Loucy (cell line): ENCODE measurements around the gene SIK3.

Source experiments
- H2AFZ ChIP-seq: fragments of 200-600 bp; sonication (generic); 2 replicates; pipeline ENCODE4 v1.6.0; 2016; ENCODE audit warnings: antibody characterized with exemption, mild to moderate bottlenecking, low read length, moderate library complexity
- H3F3A ChIP-seq: fragments of 200-600 bp; 2 replicates; pipeline ENCODE4 v1.6.0; 2016; ENCODE audit warnings: antibody characterized with exemption, low read depth, mild to moderate bottlenecking
- H3K27me3 ChIP-seq: fragments of 200-600 bp; sonication (generic); 2 replicates; pipeline ENCODE4 v1.6.1; 2014; ENCODE audit warnings: low read length, mild to moderate bottlenecking; ENCODE audit not compliant: insufficient read depth, poor library complexity, severe bottlenecking
- H3K36me3 ChIP-seq: fragments of 200-600 bp; sonication (generic); 2 replicates; pipeline ENCODE4 v1.6.1; 2016; ENCODE audit warnings: low read length; ENCODE audit not compliant: insufficient read depth
- H3K4me1 ChIP-seq: fragments of 200-600 bp; sonication (generic); 2 replicates; pipeline ENCODE4 v1.5.1; 2014; ENCODE audit warnings: low read length, mild to moderate bottlenecking; ENCODE audit not compliant: insufficient read depth, poor library complexity, severe bottlenecking
- H3K4me2 ChIP-seq: fragments of 200-600 bp; sonication (generic); 2 replicates; pipeline ENCODE4 v1.6.0; 2014; ENCODE audit warnings: antibody characterized with exemption, low read length, low read depth, mild to moderate bottlenecking; ENCODE audit not compliant: poor library complexity, severe bottlenecking
- H3K4me3 ChIP-seq: fragments of 200-600 bp; sonication (generic); 2 replicates; pipeline ENCODE4 v1.5.1; 2014; ENCODE audit warnings: low read length, mild to moderate bottlenecking, mixed read lengths; ENCODE audit not compliant: poor library complexity, severe bottlenecking
- H3K79me2 ChIP-seq: fragments of 200-600 bp; sonication (generic); 2 replicates; pipeline ENCODE4 v1.6.1; 2014; ENCODE audit warnings: low read length; ENCODE audit not compliant: insufficient read depth
- H3K9ac ChIP-seq: fragments of 200-600 bp; sonication (generic); 2 replicates; pipeline ENCODE4 v1.6.0; 2014; ENCODE audit warnings: mild to moderate bottlenecking, low read depth, low read length, moderate library complexity; ENCODE audit not compliant: poor library complexity, severe bottlenecking
- H3K9me2 ChIP-seq: fragments of 200-600 bp; sonication (generic); replicated peaks from 2 replicates; pipeline ENCODE4 v1.6.1; 2016; ENCODE audit warnings: low read depth, low read length, mixed read lengths
- H3K9me3 ChIP-seq: fragments of 200-600 bp; sonication (generic); 2 replicates; pipeline ENCODE4 v1.6.1; 2014; ENCODE audit warnings: mild to moderate bottlenecking, antibody characterized with exemption, low read length, low read depth; ENCODE audit not compliant: insufficient read depth
- H4K20me1 ChIP-seq: fragments of 200-600 bp; sonication (generic); 2 replicates; pipeline ENCODE4 v1.6.0; 2014; ENCODE audit warnings: antibody characterized with exemption, low read length, mild to moderate bottlenecking; ENCODE audit not compliant: insufficient read depth, poor library complexity, severe bottlenecking
- EZH2phosphoT487 ChIP-seq: fragments of 200-600 bp; IDR thresholded peaks from 2 replicates; pipeline ENCODE4 v1.6.1; 2018; ENCODE audit warnings: antibody characterized with exemption, mild to moderate bottlenecking, moderate library complexity, borderline replicate concordance
- TF ChIP-seq, protein P1 (sequence below): fragments of 200-600 bp; sonication (generic); conservative IDR thresholded peaks from 2 replicates; pipeline ENCODE4 v1.5.1; 2014; ENCODE audit warnings: mild to moderate bottlenecking, antibody characterized with exemption, low read length

Gene SIK3

DNA sequence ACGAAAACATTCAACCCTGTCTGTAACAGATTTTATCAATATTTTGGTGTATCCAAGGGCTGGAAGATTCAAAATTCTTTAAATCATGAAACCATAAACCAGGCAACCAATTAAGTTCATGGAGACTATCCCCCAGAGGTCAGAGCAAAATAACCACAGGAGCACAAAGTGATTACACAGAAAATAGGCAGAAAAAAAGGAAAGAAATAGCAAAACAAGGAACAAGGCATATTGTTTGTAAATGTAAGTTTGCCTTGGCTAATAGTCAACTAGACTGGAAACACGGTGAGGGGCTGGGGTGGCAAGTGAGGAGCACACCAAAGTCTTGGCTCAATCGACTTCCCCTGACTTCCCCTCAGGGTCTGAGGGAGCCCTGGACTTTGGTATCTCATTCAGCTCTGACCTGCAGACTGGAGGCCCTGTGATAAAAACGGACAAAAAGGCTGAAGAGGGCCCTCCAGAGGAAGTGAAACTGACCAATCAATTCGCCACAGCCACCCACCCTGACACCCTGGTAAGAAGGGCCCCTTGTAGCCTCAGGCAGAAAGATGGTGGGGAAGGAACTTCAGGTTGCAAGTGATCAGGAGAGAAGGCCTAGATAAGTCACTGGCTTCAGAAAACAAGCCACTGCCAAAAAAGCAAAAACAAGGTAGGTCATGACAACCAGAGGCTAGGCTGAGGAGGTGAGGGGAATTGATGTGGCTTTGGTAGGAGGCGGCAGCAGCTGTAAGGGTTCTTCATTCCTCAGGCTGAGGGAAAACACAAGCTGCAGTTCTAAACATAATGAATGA lies 1.8 kb downstream of the SIK3 start:
- Histone ChIP-seq H4K20me1 (peaks cover 36% of the 10 kb centered on the region), H3K9ac (peak overlapping the region; percentile 89)

DNA sequence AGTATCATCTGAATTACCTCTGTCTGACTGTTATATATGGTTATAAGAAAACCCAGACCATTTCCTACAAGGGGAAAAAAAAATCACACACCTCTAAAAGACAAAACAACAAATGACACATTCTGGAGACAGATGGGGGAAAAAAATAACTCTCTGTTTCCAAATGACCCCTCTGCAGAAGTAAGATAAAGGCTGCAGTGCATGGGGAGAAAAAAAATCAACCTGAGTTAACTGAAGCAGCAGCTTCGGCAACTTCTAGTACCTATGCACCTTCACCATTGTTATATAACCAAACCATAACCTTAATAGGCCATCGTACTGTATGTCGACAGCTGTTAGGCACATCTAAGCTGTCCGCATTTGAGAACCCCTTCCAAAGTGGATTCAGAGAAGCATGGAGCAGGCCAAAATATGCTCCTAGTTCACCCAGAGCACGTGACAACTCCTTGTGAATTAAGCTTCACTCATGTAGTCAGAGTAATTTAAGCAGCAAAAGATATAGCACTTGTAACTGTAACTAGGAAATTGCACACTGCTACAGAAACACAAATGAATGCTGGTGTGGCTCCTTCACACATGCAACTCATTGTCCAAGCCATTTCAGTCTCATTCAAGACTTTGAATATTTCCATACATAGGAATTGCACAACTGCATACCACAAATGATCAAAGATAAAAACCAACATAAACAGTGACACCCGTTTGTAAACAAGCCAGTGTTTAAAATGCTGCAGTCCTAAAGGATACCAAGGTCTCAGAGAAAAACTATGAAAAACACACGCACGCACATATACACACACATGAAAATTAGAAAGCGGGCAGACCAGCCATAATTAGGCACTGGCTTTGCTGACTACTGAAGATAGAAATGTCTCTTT lies 2.7 kb downstream of the SIK3 start:
- peak overlapping the region; percentile 89 for H3K9ac ChIP-seq
- H4K20me1 ChIP-seq = peaks cover 36% of the 10 kb centered on the region
- no peaks in the 10 kb centered on the region for H3K9me3 ChIP-seq
- H3K4me1 ChIP-seq = peaks cover 49% of the 10 kb centered on the region
- H3K9me2 ChIP-seq = no peaks in the 10 kb centered on the region
- TF ChIP-seq EZH2phosphoT487 = no peak
- TF ChIP-seq, protein P1, sequence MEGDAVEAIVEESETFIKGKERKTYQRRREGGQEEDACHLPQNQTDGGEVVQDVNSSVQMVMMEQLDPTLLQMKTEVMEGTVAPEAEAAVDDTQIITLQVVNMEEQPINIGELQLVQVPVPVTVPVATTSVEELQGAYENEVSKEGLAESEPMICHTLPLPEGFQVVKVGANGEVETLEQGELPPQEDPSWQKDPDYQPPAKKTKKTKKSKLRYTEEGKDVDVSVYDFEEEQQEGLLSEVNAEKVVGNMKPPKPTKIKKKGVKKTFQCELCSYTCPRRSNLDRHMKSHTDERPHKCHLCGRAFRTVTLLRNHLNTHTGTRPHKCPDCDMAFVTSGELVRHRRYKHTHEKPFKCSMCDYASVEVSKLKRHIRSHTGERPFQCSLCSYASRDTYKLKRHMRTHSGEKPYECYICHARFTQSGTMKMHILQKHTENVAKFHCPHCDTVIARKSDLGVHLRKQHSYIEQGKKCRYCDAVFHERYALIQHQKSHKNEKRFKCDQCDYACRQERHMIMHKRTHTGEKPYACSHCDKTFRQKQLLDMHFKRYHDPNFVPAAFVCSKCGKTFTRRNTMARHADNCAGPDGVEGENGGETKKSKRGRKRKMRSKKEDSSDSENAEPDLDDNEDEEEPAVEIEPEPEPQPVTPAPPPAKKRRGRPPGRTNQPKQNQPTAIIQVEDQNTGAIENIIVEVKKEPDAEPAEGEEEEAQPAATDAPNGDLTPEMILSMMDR = no peak
- H3K4me2 ChIP-seq = peak overlapping the region; percentile 82
- H3K79me2 ChIP-seq = peaks cover 79% of the 10 kb centered on the region
- H3K4me3 ChIP-seq = peak overlapping the region; percentile 94
- H2AFZ ChIP-seq = no peak overlapping the region
- H3F3A ChIP-seq = no peaks in the 10 kb centered on the region
- no peaks in the 10 kb centered on the region for H3K36me3 ChIP-seq
- H3K27me3 ChIP-seq = no peaks in the 10 kb centered on the region

More for the DNA sequence above, 1.8 kb downstream of the SIK3 start:
- Histone ChIP-seq H3K27me3 (no peaks in the 10 kb centered on the region), H3F3A (no peaks in the 10 kb centered on the region), H3K4me2 (peak overlapping the region; percentile 82), H3K9me3 (no peaks in the 10 kb centered on the region), H3K9me2 (no peaks in the 10 kb centered on the region), H3K4me3 (peak overlapping the region; percentile 94), H3K4me1 (peaks cover 45% of the 10 kb centered on the region), H3K36me3 (no peaks in the 10 kb centered on the region), H3K79me2 (peaks cover 71% of the 10 kb centered on the region), H2AFZ (no peak overlapping the region)
- TF ChIP-seq, protein P1 = no peak; the same call in 1 of the 2 replicates
- TF ChIP-seq EZH2phosphoT487 = no peak

DNA sequence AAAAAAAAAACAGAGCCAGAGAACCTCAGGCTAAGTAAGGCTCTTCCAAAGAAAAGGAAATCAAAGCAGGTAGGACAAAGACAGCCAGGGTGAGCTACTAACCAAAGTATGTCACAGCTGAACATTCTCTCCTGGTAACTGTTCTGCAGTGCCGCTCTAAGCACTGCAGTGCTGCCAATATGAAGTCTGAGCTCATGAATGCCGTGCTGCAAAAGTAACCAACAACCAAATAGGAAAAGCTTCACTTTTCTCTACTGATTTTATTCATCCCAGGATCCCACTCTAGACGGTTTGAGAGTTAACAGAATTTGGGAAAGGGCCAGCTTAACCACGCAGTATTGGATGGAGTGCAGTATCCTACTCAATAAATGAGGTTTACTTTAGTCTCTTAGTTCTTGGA lies 3.5 kb downstream of the SIK3 start:
- H3K4me1 ChIP-seq = peaks cover 52% of the 10 kb centered on the region
- peaks cover 42% of the 10 kb centered on the region for H4K20me1 ChIP-seq
- TF ChIP-seq EZH2phosphoT487 = no peak
- TF ChIP-seq, protein P1 = no peak

More for the DNA sequence above, 3.5 kb downstream of the SIK3 start:
- H3K27me3 ChIP-seq = no peaks in the 10 kb centered on the region
- no peaks in the 10 kb centered on the region for H3K9me3 ChIP-seq
- no peaks in the 10 kb centered on the region for H3K9me2 ChIP-seq
- peak overlapping the region; percentile 89 for H3K9ac ChIP-seq
- H3K79me2 ChIP-seq = peaks cover 86% of the 10 kb centered on the region
- peak overlapping the region; percentile 82 for H3K4me2 ChIP-seq
- peak overlapping the region; percentile 94 for H3K4me3 ChIP-seq
- H2AFZ ChIP-seq = no peak overlapping the region
- H3K36me3 ChIP-seq = no peaks in the 10 kb centered on the region
- no peaks in the 10 kb centered on the region for H3F3A ChIP-seq
